Nephron (organoid): ENCODE data around the gene LRP6.

ENCODE experiments used
- H3K27ac Mint-ChIP-seq, 3 experiments: 2 replicates each; pipeline ENCODE4 v1.8.0; 2020; ENCODE audit warnings: mixed read lengths in 3 of 3, mild to moderate bottlenecking in 2 of 3, moderate library complexity in 1 of 3
- H3K27me3 Mint-ChIP-seq: 2 replicates; pipeline ENCODE4 v1.8.0; 2021; ENCODE audit warnings: low read depth, mild to moderate bottlenecking, moderate library complexity, mixed read lengths
- H3K36me3 Mint-ChIP-seq: 2 replicates; pipeline ENCODE4 v1.8.0; 2020; ENCODE audit warnings: low read depth, mixed read lengths
- H3K4me1 Mint-ChIP-seq: 2 replicates; pipeline ENCODE4 v1.8.0; 2020; ENCODE audit warnings: mixed read lengths
- H3K4me3 Mint-ChIP-seq, 3 experiments: 2 replicates each; pipeline ENCODE4 v1.8.0; 2020; ENCODE audit warnings: mild to moderate bottlenecking in 3 of 3, mixed read lengths in 3 of 3, moderate library complexity in 2 of 3
- H3K9me3 Mint-ChIP-seq: 2 replicates; pipeline ENCODE4 v1.8.0; 2020; ENCODE audit warnings: mixed read lengths
- TF ChIP-seq, protein P1 (sequence below), 3 experiments: fragments of 200-600 bp; sonication (generic); IDR thresholded peaks; one replicate each; pipeline ENCODE4 v1.5.0; 2021; ENCODE audit warnings: antibody characterized with exemption in 3 of 3; ENCODE audit not compliant: unreplicated experiment in 3 of 3

LRP6 gene

DNA sequence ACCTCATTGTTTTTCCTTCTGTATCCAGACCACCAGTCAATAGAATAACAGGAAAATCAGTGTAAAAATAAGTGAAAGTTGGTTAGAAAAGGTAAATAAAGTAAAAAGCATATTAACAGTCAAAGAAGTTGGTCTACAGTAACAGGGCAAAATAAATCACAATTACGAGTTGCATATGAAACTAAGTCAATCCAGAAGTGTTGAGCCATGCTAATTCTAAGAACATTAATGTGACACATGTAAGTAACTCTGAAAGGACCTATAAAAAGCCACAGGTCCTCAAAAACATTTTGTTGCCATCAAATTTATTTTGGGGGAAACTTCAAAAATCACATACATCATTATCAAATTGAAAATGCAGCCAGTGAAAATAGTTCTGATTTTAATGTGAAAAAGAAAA is 56.4 kb downstream of the LRP6 start:
- TF ChIP-seq, protein P1, sequence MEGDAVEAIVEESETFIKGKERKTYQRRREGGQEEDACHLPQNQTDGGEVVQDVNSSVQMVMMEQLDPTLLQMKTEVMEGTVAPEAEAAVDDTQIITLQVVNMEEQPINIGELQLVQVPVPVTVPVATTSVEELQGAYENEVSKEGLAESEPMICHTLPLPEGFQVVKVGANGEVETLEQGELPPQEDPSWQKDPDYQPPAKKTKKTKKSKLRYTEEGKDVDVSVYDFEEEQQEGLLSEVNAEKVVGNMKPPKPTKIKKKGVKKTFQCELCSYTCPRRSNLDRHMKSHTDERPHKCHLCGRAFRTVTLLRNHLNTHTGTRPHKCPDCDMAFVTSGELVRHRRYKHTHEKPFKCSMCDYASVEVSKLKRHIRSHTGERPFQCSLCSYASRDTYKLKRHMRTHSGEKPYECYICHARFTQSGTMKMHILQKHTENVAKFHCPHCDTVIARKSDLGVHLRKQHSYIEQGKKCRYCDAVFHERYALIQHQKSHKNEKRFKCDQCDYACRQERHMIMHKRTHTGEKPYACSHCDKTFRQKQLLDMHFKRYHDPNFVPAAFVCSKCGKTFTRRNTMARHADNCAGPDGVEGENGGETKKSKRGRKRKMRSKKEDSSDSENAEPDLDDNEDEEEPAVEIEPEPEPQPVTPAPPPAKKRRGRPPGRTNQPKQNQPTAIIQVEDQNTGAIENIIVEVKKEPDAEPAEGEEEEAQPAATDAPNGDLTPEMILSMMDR (IDR thresholded peaks at IDR 0.05; ENCODE audit: unreplicated experiment in 3 of 3) = no peak
- H3K4me3 Mint-ChIP-seq = no peak overlapping the region
- no peaks in the 10 kb centered on the region for H3K9me3 Mint-ChIP-seq
- peaks cover 10% of the 10 kb centered on the region for H3K36me3 Mint-ChIP-seq
- peak overlapping the region in 1 of 3 experiments; percentile 30 for H3K27ac Mint-ChIP-seq
- H3K27me3 Mint-ChIP-seq = no peaks in the 10 kb centered on the region
- peaks cover 20% of the 10 kb centered on the region for H3K4me1 Mint-ChIP-seq

DNA sequence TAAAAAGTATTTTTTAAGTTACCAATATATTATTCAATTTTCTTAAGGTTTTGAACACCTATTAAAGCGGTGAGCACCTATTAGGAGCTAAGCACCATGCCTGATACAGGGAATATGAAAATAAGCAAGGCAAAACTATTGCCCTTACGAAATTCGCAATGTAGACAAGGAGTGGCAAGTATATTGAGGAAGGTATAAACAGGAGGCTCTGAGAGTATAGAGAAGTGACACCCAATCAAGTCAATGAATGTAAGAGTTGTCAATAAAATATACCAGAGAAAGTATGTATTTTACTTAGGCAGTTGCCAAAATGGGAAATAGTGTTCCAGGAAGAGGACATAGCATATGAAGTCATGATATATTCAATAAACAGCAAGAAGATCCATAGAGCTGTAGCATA is 57.2 kb downstream of the LRP6 start:
- Mint-ChIP-seq H3K27me3 (no peaks in the 10 kb centered on the region), H3K36me3 (peaks cover 10% of the 10 kb centered on the region), H3K4me3 (no peak overlapping the region), H3K27ac (no peak overlapping the region), H3K4me1 (peaks cover 16% of the 10 kb centered on the region), H3K9me3 (no peaks in the 10 kb centered on the region)
- TF ChIP-seq, protein P1 (IDR thresholded peaks at IDR 0.05; ENCODE audit: unreplicated experiment in 3 of 3) = no peak

DNA sequence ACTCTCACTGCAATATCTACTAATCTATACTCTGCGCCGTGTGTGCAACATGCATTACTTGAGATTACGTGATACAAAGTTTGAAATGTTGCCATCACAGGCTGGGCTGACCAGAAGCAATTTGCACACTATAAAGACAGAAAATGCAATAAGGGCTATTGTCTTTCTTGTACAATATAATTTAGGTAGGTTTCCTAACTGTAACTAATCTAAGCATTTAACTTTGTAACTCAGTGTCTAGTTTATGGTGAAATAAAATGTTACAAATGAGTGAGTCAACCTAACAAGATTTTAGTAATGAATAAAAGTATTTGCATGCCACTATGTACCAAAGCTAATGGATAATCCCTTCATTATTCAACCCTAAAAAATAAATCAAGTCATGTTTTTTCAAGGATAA is 57.8 kb downstream of the LRP6 start:
- H3K9me3 Mint-ChIP-seq = no peaks in the 10 kb centered on the region
- no peaks in the 10 kb centered on the region for H3K27me3 Mint-ChIP-seq
- peaks cover 13% of the 10 kb centered on the region for H3K36me3 Mint-ChIP-seq
- H3K4me3 Mint-ChIP-seq = no peak overlapping the region
- TF ChIP-seq, protein P1 (IDR thresholded peaks at IDR 0.05; ENCODE audit: unreplicated experiment in 3 of 3) = no peak
- H3K27ac Mint-ChIP-seq = no peak overlapping the region
- peaks cover 13% of the 10 kb centered on the region for H3K4me1 Mint-ChIP-seq

DNA sequence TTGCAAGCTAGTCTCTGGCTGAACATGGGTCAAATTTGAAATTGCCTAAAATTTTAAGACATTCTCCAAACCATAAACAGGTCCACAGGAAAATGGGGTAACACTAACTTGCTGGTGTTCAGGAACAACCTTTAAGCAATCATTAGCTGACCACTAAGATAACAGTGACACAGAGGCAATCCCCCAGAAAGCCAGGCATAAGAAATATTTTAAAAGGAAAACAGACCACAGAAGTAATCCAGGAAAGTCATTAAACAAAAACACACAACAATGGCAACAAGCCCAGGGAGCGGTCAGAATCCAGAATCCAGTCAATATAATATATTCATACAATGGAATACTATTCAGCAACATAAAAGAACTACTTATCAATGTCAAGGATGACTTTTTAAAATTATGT is 59.1 kb downstream of the LRP6 start:
- TF ChIP-seq, protein P1 (IDR thresholded peaks at IDR 0.05; ENCODE audit: unreplicated experiment in 3 of 3) = no peak
- Mint-ChIP-seq H3K9me3 (no peaks in the 10 kb centered on the region), H3K4me1 (peaks cover 17% of the 10 kb centered on the region), H3K4me3 (no peak overlapping the region), H3K27ac (no peak overlapping the region), H3K36me3 (peaks cover 24% of the 10 kb centered on the region), H3K27me3 (no peaks in the 10 kb centered on the region)

DNA sequence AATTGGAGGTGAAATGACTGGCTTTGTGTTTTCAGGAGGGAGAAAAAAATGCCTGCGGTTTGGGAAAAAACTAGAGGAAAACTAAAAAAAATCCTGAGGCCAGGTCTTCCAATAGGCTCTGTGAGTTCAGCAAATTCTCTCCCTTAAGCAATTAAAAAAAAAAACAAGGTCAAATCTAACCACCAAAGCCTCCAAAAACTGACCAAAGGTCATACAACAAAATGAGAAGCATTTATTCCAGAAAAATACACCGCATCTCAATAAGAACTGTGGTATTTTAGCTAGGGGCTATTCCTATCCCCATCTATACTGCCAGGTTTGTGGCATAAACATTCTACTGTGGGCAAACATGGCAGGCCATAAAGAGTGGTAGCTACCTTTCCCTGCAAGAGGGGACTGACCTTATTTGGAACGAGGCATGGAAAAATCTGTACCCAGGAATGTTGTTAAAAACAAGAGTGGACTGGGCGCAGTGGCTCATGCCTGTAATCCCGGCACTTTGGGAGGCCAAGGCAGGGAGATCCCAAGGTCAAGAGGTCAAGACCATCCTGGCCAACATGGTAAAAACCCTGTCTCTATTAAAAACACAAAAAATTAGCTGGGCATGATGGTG is 60.0 kb downstream of the LRP6 start:
- Mint-ChIP-seq H3K27ac (no peak overlapping the region), H3K4me3 (no peak overlapping the region), H3K9me3 (no peaks in the 10 kb centered on the region), H3K36me3 (peaks cover 32% of the 10 kb centered on the region), H3K4me1 (peaks cover 21% of the 10 kb centered on the region), H3K27me3 (no peaks in the 10 kb centered on the region)
- TF ChIP-seq, protein P1 (IDR thresholded peaks at IDR 0.05; ENCODE audit: unreplicated experiment in 3 of 3) = no peak

DNA sequence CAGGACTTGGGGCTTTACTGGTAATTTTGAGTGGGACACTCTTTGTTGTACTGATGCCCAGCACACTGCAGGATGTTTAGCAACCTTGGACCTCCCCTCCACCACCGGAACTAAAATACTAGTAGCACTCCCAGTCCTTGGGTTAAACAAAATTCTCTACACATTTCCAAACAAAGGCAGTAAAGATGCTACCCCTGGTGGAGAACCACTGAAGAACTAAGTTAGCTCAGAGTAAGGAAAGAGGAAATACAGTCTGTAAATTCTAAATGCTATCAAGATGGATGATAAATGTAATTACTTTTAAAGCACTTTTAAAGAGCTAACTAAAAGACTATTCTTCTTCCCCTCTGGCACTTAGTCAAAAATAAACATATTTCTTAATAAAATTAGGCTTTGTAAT is 64.1 kb downstream of the LRP6 start:
- Mint-ChIP-seq H3K36me3 (peaks cover 63% of the 10 kb centered on the region), H3K27me3 (no peaks in the 10 kb centered on the region), H3K4me1 (peaks cover 32% of the 10 kb centered on the region), H3K4me3 (no peak overlapping the region), H3K27ac (peak overlapping the region in 2 of 3 experiments; percentile 25 to 88), H3K9me3 (peaks cover 25% of the 10 kb centered on the region)
- TF ChIP-seq, protein P1 (IDR thresholded peaks at IDR 0.05; ENCODE audit: unreplicated experiment in 3 of 3) = peak in 1 of 3 experiments; percentile 7
